Adipocyte (in vitro differentiated cells): ENCODE measurements around the gene GOLGA5.

ENCODE experiments used
- DNase-seq: peaks from one replicate; pipeline ENCODE4 v3.0.0-alpha.2; 2015; ENCODE audit warnings: low read depth
- H3K27me3 ChIP-seq: replicated peaks from 2 replicates; pipeline ENCODE4 v1.7.0; 2013; ENCODE audit warnings: mild to moderate bottlenecking, low read length, moderate library complexity; ENCODE audit not compliant: control insufficient read depth, insufficient read depth
- H3K36me3 ChIP-seq: 2 replicates; pipeline ENCODE4 v1.7.0; 2013; ENCODE audit warnings: low read length, mild to moderate bottlenecking, moderate library complexity; ENCODE audit not compliant: control insufficient read depth, insufficient read depth, severe bottlenecking
- H3K4me1 ChIP-seq: 2 replicates; pipeline ENCODE4 v1.7.0; 2013; ENCODE audit warnings: mild to moderate bottlenecking, low read length, moderate library complexity; ENCODE audit not compliant: control insufficient read depth, insufficient read depth
- H3K4me3 ChIP-seq: 2 replicates; pipeline ENCODE4 v1.7.0; 2013; ENCODE audit warnings: mild to moderate bottlenecking, low read length, moderate library complexity
- H3K9ac ChIP-seq: 2 replicates; pipeline ENCODE4 v1.7.0; 2013; ENCODE audit warnings: mild to moderate bottlenecking, low read length, moderate library complexity
- H3K9me3 ChIP-seq: 2 replicates; pipeline ENCODE4 v1.7.0; 2013; ENCODE audit warnings: mild to moderate bottlenecking, low read length, moderate library complexity; ENCODE audit not compliant: control insufficient read depth

The GOLGA5 gene

GRCh38 chr14:92861856-92862745 lies 68.0 kb downstream of the GOLGA5 start:
- Histone ChIP-seq H3K4me1 (no peaks in the 10 kb centered on the region), H3K9ac (no peak overlapping the region), H3K36me3 (no peaks in the 10 kb centered on the region), H3K4me3 (no peak overlapping the region), H3K9me3 (peaks cover 16% of the 10 kb centered on the region), H3K27me3 (peaks cover 16% of the 10 kb centered on the region)
- DNase-seq, result no peak

GRCh38 chr14:92863286-92864080 lies 69.4 kb downstream of the GOLGA5 start:
- no peak for DNase-seq
- no peak overlapping the region for H3K4me3 ChIP-seq
- H3K9ac ChIP-seq, result no peak overlapping the region
- H3K36me3 ChIP-seq, result no peaks in the 10 kb centered on the region
- peaks cover 22% of the 10 kb centered on the region for H3K27me3 ChIP-seq
- peaks cover 16% of the 10 kb centered on the region for H3K9me3 ChIP-seq
- H3K4me1 ChIP-seq, result no peaks in the 10 kb centered on the region

GRCh38 chr14:92865674-92866073 lies 71.6 kb downstream of the GOLGA5 start:
- Histone ChIP-seq H3K9me3 (peaks cover 16% of the 10 kb centered on the region), H3K4me1 (no peaks in the 10 kb centered on the region), H3K36me3 (no peaks in the 10 kb centered on the region), H3K9ac (no peak overlapping the region), H3K27me3 (peaks cover 15% of the 10 kb centered on the region), H3K4me3 (no peak overlapping the region)
- no peak for DNase-seq

- no peaks in the 10 kb centered on the region for H3K4me1 ChIP-seq
- H3K9ac ChIP-seq, result no peak overlapping the region
- DNase-seq, result no peak
- peaks cover 13% of the 10 kb centered on the region for H3K27me3 ChIP-seq
- peaks cover 16% of the 10 kb centered on the region for H3K9me3 ChIP-seq
- no peaks in the 10 kb centered on the region for H3K36me3 ChIP-seq
- H3K4me3 ChIP-seq, result no peak overlapping the region
Observed at GRCh38 chr14:92866181-92866752, 72.2 kb downstream of the GOLGA5 start.

- H3K4me1 ChIP-seq, result no peaks in the 10 kb centered on the region
- H3K9me3 ChIP-seq, result peaks cover 16% of the 10 kb centered on the region
- H3K36me3 ChIP-seq, result no peaks in the 10 kb centered on the region
- DNase-seq, result no peak
- peaks cover 6% of the 10 kb centered on the region for H3K27me3 ChIP-seq
- no peak overlapping the region for H3K4me3 ChIP-seq
- H3K9ac ChIP-seq, result no peak overlapping the region
Observed at GRCh38 chr14:92866901-92867865, 73.1 kb downstream of the GOLGA5 start.

GRCh38 chr14:92874962-92875661 lies 81.0 kb downstream of the GOLGA5 start:
- Histone ChIP-seq H3K36me3 (no peaks in the 10 kb centered on the region), H3K27me3 (peaks cover 56% of the 10 kb centered on the region), H3K9ac (no peak overlapping the region), H3K9me3 (no peaks in the 10 kb centered on the region), H3K4me3 (no peak overlapping the region), H3K4me1 (peaks cover 6% of the 10 kb centered on the region)
- no peak for DNase-seq

- H3K9me3 ChIP-seq, result peaks cover 4% of the 10 kb centered on the region
- DNase-seq, result no peak
- peaks cover 70% of the 10 kb centered on the region for H3K27me3 ChIP-seq
- no peak overlapping the region for H3K9ac ChIP-seq
- no peak overlapping the region for H3K4me3 ChIP-seq
- H3K4me1 ChIP-seq, result peaks cover 17% of the 10 kb centered on the region
- H3K36me3 ChIP-seq, result no peaks in the 10 kb centered on the region
Observed at GRCh38 chr14:92877757-92878431, 83.8 kb downstream of the GOLGA5 start.

- no peak overlapping the region for H3K4me3 ChIP-seq
- no peak for DNase-seq
- H3K9me3 ChIP-seq, result peaks cover 11% of the 10 kb centered on the region
- H3K4me1 ChIP-seq, result peaks cover 17% of the 10 kb centered on the region
- peaks cover 71% of the 10 kb centered on the region for H3K27me3 ChIP-seq
- no peak overlapping the region for H3K9ac ChIP-seq
- no peaks in the 10 kb centered on the region for H3K36me3 ChIP-seq
Observed at GRCh38 chr14:92880351-92880750, 86.2 kb downstream of the GOLGA5 start.

- H3K9ac ChIP-seq, result no peak overlapping the region
- peaks cover 17% of the 10 kb centered on the region for H3K4me1 ChIP-seq
- H3K9me3 ChIP-seq, result peaks cover 12% of the 10 kb centered on the region
- peak overlapping the region; percentile 57 for H3K4me3 ChIP-seq
- peaks cover 71% of the 10 kb centered on the region for H3K27me3 ChIP-seq
- peak; percentile 40 for DNase-seq
- no peaks in the 10 kb centered on the region for H3K36me3 ChIP-seq
Observed at GRCh38 chr14:92880851-92881250, 86.7 kb downstream of the GOLGA5 start.

- Histone ChIP-seq H3K36me3 (no peaks in the 10 kb centered on the region), H3K27me3 (peaks cover 72% of the 10 kb centered on the region), H3K9ac (no peak overlapping the region), H3K4me3 (no peak overlapping the region), H3K4me1 (peaks cover 13% of the 10 kb centered on the region), H3K9me3 (peaks cover 12% of the 10 kb centered on the region)
- DNase-seq, result no peak
Observed at GRCh38 chr14:92883066-92883465, 89.0 kb downstream of the GOLGA5 start.
